ENCODE data around the gene APOL4. TPM values are rescaled to one million over a fixed set of nuclear protein-coding genes. Genes with fewer than 3 reads are reported as not detected.
A peak's percentile ranks its signal among the peaks of the same experiment; 100 is the strongest.
"Not testable (repeated sequence)": the region's sequence is repeated elsewhere in the genome, so short reads cannot be mapped to it uniquely, and the experiment has no call there.

Gene APOL4
- total RNA-seq, 1 experiment from 2014 or later, result not detected

- Histone ChIP-seq H3K9me3 (no peaks in the 10 kb centered on the region), H3K27me3 (no peaks in the 10 kb centered on the region), H3K36me3 (no peaks in the 10 kb centered on the region), H3K4me3 (no peak overlapping the region)
- DNase-seq, result no peak
Observed at GRCh38 chr22:36182056-36182455, 19.6 kb downstream of the APOL4 start.

GRCh38 chr22:36180928-36181327 is 20.7 kb downstream of the APOL4 start:
- no peaks in the 10 kb centered on the region for H3K9me3 ChIP-seq
- no peaks in the 10 kb centered on the region for H3K27me3 ChIP-seq
- DNase-seq, result no peak
- no peaks in the 10 kb centered on the region for H3K36me3 ChIP-seq
- no peak overlapping the region for H3K4me3 ChIP-seq

GRCh38 chr22:36180038-36180880 is 21.4 kb downstream of the APOL4 start:
- peak; percentile 59 for DNase-seq
- Histone ChIP-seq H3K4me3 (no peak overlapping the region), H3K9me3 (no peaks in the 10 kb centered on the region), H3K27me3 (no peaks in the 10 kb centered on the region), H3K36me3 (no peaks in the 10 kb centered on the region)

DNA sequence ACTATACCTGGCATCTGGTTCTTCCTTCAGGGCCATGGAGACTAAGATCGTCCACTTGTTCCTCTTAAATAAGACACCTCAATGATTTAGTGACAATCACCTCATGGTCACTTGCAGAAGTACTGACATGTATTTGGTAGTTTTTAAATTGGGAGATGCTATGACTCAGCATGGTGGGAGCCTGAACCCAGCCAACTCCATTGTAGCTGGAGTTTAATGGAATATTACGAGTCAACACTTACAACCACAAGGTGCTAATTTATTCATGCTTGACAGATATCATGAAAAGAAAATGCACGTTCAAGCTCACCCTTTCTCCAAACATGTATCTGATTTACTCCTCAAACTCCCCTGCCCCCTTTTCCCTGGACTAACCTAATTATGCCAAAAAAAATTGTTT is 24.4 kb downstream of the APOL4 start:
- H3K36me3 ChIP-seq, result no peaks in the 10 kb centered on the region
- no peak for DNase-seq
- H3K27me3 ChIP-seq, result no peaks in the 10 kb centered on the region
- no peak overlapping the region for H3K4me3 ChIP-seq
- no peaks in the 10 kb centered on the region for H3K9me3 ChIP-seq

DNA sequence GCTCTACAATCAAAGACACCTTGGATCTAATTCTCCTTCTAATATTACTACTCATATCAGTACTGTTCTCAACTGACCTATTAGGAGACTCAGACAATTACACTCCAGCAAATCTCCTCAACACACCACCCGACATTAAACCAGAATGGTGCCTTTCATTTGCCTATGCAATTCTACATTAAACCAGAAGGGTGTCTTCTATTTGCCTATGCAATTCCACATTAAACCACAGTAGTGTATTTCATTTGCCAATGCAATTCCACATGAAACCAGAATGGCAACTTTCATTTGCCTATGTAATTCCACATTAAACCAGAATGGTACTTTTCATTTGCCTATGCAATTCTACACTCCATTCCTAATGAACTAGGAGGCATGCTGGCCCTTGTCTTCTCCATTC is 25.7 kb downstream of the APOL4 start:
- no peaks in the 10 kb centered on the region for H3K27me3 ChIP-seq
- no peaks in the 10 kb centered on the region for H3K9me3 ChIP-seq
- no peaks in the 10 kb centered on the region for H3K36me3 ChIP-seq
- H3K4me3 ChIP-seq, result no peak overlapping the region
- no peak for DNase-seq

GRCh38 chr22:36171941-36172340 is 29.7 kb downstream of the APOL4 start:
- Histone ChIP-seq H3K27me3 (no peaks in the 10 kb centered on the region), H3K36me3 (no peaks in the 10 kb centered on the region), H3K4me3 (no peak overlapping the region), H3K9me3 (no peaks in the 10 kb centered on the region)
- no peak for DNase-seq

GRCh38 chr22:36166518-36167220 is 34.9 kb downstream of the APOL4 start:
- DNase-seq, result no peak
- H3K9me3 ChIP-seq, result no peaks in the 10 kb centered on the region
- H3K36me3 ChIP-seq, result no peaks in the 10 kb centered on the region
- no peaks in the 10 kb centered on the region for H3K27me3 ChIP-seq
- no peak overlapping the region for H3K4me3 ChIP-seq

DNA sequence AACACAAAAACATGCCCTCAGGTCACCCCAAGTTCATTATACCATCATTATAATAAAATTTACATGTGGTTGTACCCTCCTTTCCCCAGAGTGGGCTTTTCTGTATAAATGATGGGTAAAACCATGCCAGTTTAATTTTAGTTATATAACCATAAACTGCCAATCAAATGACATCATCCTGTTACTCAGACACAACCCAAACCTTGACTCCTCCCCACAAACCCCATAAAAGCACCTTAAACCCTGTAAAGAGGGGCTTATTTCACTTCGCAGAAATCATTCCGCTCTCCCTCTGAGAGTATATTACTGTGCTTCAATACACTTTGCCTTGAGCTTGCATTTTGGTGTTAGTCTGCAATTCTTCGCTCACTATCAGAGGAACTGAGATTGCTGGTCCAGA is 35.5 kb downstream of the APOL4 start:
- Histone ChIP-seq H3K9me3 (no peaks in the 10 kb centered on the region), H3K36me3 (no peaks in the 10 kb centered on the region), H3K4me3 (no peak overlapping the region), H3K27me3 (no peaks in the 10 kb centered on the region)
- DNase-seq, result no peak

GRCh38 chr22:36165141-36165540 is 36.5 kb downstream of the APOL4 start:
- Histone ChIP-seq H3K9me3 (no peaks in the 10 kb centered on the region), H3K27me3 (no peaks in the 10 kb centered on the region), H3K36me3 (no peaks in the 10 kb centered on the region), H3K4me3 (no peak overlapping the region)
- no peak for DNase-seq

DNA sequence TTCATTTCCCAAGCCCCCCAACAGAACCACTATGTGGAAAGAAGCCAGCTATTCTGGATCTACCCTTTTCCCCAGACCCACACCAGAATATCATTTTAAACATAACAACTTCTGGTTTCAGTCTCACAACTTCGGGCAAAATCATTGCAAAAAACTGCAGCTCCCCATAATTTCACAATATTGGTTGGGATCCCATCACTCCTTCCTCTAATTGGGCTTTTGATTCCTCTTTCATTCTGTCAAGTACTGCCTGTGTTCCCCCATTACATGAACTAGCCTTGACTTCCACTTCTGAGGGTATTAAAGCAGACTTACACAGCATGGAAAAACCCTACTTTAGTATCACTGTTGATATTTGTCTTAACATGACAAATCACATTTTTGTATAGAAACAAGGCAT is 37.0 kb downstream of the APOL4 start:
- H3K36me3 ChIP-seq, result no peaks in the 10 kb centered on the region
- no peak for DNase-seq
- H3K9me3 ChIP-seq, result no peaks in the 10 kb centered on the region
- no peaks in the 10 kb centered on the region for H3K27me3 ChIP-seq
- H3K4me3 ChIP-seq, result no peak overlapping the region

DNA sequence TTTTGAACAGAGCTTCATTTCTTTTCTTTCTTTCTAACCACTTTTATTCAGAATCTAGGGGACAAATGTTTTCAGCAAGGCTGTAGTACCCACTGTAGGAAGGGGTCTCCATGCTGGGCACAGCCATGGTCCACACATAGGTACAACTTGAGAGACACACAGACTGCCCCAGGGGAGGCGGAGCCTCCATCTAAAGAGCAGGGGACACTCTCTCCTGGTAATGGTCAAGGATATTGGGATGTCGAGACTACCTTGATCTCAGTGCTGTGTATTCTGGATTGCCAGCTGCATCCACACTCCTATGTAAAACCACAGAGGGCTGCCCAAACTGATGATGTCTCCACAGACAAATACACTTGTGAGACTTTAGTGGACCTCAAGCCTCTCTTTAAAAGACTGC is 38.1 kb downstream of the APOL4 start:
- no peak for DNase-seq
- H3K9me3 ChIP-seq, result no peaks in the 10 kb centered on the region
- H3K27me3 ChIP-seq, result no peaks in the 10 kb centered on the region
- H3K36me3 ChIP-seq, result no peaks in the 10 kb centered on the region
- no peak overlapping the region for H3K4me3 ChIP-seq

DNA sequence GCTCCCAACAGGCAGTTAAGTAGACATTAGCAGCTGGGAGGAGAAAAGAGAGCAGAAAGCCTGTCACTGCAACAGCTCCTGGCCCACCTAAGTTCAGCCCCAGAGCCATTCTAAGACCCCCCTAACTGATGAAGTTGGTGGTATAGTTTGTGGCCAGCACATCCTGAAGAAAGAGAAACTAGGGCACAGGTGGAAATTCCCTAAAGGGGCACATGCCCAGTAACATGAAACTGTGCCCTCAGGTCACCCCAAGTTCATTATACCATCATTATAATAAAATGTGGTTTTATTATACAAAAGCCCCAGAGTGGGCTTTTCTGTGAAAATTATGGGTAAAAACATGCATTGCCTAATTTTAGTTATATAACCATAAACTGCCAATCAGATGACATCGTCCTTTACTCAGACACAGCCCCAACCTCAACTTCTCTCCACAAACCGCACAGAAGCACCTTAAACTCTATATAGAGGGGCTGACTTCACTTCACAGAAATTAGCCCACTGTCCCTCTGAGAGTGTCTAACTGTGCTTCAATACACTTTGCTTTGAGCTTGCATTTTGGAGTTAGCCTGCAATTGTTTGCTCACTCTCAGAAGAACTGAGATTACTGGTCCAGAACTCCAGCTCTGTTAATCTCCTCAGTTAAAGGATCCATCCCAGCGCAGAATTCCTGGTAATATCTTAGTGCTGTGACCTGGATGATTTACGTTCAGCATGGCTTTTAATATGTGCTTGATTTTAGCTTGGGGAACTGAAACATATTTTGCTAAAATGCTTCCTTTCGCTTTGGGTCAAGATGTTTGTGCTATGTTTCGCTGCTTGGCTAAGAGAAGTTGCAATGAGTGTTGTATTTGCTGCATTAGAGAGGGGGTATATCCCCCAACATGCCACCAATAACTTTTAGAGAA is 39.2 kb downstream of the APOL4 start:
- Histone ChIP-seq H3K4me3 (no peak overlapping the region), H3K27me3 (no peaks in the 10 kb centered on the region), H3K36me3 (no peaks in the 10 kb centered on the region), H3K9me3 (no peaks in the 10 kb centered on the region)
- no peak for DNase-seq

DNA sequence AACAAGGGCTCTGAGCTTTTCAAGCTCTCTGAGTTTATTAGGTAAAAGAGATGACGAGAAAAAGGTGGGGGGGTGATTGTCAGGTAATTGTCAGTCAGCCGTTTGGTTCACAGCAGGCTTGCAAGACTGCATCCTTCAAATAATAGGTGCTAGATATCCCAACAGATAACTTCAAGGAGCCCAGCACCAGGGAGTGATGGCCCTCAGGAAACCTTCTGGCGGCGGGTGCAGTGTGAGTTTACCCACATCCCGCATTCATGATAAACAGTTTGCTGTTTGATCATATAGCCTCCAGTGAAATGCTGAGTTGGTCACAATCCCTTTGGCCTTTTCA is 39.8 kb downstream of the APOL4 start:
- DNase-seq, H3K4me3 ChIP-seq, H3K36me3 ChIP-seq, H3K27me3 ChIP-seq, H3K9me3 ChIP-seq: not testable (repeated sequence)

GRCh38 chr22:36160499-36160942 is 41.1 kb downstream of the APOL4 start, which contains the start of gene APOL3:
APOL3 (minus strand) TSS chr22:36160755; CDS start chr22:36149055, 11,700 bp downstream.
- H3K9me3 ChIP-seq, result no peaks in the 10 kb centered on the region
- H3K4me3 ChIP-seq, result peak within 1 kb of the TSS; percentile 43
- DNase-seq, result peak; percentile 85
- no peaks in the 10 kb centered on the region for H3K27me3 ChIP-seq
- no peaks in the 10 kb centered on the region for H3K36me3 ChIP-seq

DNA sequence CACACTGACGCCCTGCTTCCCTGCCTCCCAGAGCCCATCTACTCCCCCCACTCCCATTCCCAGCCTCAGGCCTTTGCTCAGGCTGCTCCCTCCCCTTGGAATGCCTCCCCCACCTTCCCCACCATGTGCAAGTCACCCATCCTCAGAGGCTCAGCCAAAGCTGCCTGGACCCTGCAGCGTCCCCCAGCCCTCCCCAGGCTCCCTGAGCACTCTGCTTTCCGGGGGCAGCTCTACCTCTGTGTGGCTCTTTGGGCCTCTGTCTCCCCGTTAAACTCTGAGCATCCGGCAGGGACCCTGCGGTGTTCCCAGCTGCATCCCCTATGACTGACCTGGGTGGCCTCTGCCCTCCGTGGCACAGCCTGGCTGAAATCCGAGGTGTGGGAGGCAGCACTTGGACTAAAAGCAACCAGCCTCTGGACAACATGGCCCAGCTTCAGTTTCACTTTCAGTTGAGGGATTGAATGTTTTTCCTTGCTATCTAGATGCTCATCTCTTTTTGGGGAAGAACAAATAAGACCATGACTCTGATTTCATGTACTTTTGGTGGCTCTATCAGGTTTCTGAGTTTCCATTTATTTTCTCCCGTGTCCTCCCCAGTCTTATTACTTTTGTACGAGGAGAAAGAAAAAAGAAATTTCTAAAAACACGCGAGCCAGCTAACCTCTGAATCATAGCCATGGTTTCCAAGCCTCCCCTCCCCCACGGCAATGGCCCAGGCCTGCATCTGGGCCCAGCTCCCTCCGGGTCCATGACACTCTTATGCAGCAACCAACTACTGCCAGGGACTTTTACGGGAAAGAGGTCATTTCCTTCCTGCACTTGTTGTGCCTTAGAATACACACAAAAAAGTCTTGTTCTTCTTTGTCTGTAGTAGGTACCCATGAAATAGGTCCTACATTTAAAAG is 44.8 kb downstream of the APOL4 start:
- no peaks in the 10 kb centered on the region for H3K9me3 ChIP-seq
- no peaks in the 10 kb centered on the region; the same call in 1 of the 2 replicates for H3K36me3 ChIP-seq
- peak; percentile 88 for DNase-seq
- H3K4me3 ChIP-seq, result peak overlapping the region; percentile 42
- H3K27me3 ChIP-seq, result no peaks in the 10 kb centered on the region

DNA sequence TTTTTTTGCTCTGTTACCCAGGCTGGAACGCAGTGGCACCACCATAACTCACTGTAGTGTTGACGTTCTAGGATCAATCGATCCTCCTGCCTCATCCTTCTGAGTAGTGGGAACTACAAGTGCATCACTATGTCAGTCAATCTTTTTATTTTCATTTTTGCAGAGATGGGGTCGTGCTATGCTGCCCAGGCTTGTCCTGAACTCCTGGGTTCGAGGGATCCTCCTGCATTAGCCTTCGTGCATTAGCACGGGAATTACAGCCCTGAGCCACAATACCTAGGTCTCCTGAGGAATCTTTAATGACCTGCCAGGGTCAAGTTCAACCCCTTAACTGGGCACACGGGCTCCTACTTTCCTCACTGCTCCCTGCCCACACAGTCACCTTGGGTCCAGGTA is 45.5 kb downstream of the APOL4 start:
- DNase-seq, result no peak
- Histone ChIP-seq H3K9me3 (no peaks in the 10 kb centered on the region), H3K36me3 (no peaks in the 10 kb centered on the region; the same call in 1 of the 2 replicates), H3K4me3 (peak overlapping the region; percentile 42), H3K27me3 (no peaks in the 10 kb centered on the region)
